Measurements from ENCODE around the gene CDC42BPG. TPM values are rescaled to one million over a fixed set of nuclear protein-coding genes. Genes with fewer than 3 reads are reported as not detected.
A peak's percentile ranks its signal among the peaks of the same experiment; 100 is the strongest.

The CDC42BPG gene
- total RNA-seq, 1 experiment from 2014 or later, result 21.6 TPM

DNA sequence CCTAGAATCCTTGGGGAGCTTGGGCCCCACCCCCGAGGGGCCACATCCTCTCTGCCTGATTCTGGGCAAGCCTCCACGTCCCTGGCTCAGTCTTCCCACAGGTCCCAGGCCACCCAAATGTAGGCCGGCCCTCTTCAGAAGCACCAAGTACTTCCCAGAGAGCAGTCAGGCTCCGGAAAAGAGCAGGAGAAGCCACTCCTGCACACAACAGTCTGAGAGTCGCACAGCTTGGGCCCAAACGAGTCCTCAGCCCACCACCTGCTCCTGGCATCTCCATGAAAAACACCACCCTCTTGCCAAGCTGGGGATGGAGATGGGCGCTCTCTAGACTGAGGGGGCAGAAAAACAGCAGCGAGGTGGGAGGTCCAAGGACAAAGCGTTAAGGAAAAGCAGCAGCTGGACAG is 18.5 kb upstream of the CDC42BPG start (continued):
- TF ChIP-seq, protein P1, sequence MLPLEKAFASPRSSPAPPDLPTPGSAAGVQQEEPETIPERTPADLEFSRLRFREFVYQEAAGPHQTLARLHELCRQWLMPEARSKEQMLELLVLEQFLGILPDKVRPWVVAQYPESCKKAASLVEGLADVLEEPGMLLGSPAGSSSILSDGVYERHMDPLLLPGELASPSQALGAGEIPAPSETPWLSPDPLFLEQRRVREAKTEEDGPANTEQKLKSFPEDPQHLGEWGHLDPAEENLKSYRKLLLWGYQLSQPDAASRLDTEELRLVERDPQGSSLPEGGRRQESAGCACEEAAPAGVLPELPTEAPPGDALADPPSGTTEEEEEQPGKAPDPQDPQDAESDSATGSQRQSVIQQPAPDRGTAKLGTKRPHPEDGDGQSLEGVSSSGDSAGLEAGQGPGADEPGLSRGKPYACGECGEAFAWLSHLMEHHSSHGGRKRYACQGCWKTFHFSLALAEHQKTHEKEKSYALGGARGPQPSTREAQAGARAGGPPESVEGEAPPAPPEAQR (CRISPR knock-in tag; IDR thresholded peaks at IDR 0.05), result no peak
- no peak for TF ChIP-seq SP1 (CRISPR knock-in tag; conservative IDR thresholded peaks at IDR 0.05)
- no peak for TF ChIP-seq ZNF671 (CRISPR knock-in tag; IDR thresholded peaks at IDR 0.05)
- TF ChIP-seq, protein P2, sequence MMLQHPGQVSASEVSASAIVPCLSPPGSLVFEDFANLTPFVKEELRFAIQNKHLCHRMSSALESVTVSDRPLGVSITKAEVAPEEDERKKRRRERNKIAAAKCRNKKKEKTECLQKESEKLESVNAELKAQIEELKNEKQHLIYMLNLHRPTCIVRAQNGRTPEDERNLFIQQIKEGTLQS (CRISPR knock-in tag; conservative IDR thresholded peaks at IDR 0.05), result no peak
- no peak for TF ChIP-seq ZNF121 (CRISPR knock-in tag; IDR thresholded peaks at IDR 0.05)
- TF ChIP-seq ZNF263 (CRISPR knock-in tag; IDR thresholded peaks at IDR 0.05; ENCODE audit: low read depth), result no peak
- TF ChIP-seq ZNF423 (CRISPR knock-in tag; IDR thresholded peaks at IDR 0.05), result no peak
- TF ChIP-seq, protein P3, sequence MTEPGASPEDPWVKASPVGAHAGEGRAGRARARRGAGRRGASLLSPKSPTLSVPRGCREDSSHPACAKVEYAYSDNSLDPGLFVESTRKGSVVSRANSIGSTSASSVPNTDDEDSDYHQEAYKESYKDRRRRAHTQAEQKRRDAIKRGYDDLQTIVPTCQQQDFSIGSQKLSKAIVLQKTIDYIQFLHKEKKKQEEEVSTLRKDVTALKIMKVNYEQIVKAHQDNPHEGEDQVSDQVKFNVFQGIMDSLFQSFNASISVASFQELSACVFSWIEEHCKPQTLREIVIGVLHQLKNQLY (CRISPR knock-in tag; IDR thresholded peaks at IDR 0.05), result no peak
- TF ChIP-seq SMAD4 (CRISPR knock-in tag; IDR thresholded peaks at IDR 0.05), result no peak
- no peak for TF ChIP-seq TEAD1 (CRISPR knock-in tag; IDR thresholded peaks at IDR 0.05)

DNA sequence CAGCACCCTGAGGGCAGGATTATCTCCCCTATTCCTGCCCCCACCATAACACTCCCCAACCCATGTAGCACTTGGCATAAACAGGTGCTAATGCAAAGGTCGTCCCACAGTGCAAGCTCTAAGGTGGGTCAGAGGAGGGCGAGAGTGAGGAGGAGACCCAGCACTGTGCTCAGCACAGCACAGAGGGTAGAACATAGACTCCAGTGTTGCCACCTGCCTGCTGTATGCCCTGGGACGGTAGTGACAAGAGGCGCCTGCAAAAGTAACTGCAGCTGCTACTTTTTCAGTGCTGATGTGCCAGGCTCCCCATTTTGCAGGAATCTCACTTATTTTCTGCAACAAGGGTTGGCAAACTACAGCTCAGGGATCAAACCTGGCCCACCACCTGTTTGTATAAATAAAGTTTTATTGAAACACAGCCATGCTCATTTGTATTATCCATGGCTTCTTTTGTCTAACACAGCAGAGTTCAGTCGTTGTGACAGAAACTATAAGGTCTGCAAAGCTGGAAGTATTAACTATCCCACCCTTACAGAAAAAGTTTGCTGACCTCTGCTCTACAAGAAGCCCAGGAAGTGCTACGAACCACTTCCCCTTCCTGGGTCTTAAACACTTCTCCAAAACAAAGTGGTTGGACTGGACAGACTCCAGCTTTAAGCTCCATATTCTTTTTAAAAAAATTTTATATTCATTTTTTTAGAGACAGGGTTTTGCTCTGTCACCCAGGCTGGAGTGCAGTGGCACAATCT is 16.9 kb upstream of the CDC42BPG start:
- DNase-seq (ENCODE audit: low spot score) (no peak), ATAC-seq (peak; percentile 46; the same call in 1 of the 2 replicates)
- POLR2A ChIA-PET, result no interaction called here
- Mint-ChIP-seq H3K27ac (no peak overlapping the region), H3K36me3 (no peaks in the 10 kb centered on the region; the same call in 1 of the 2 replicates), H3K27me3 (ENCODE audit: low read depth) (no peaks in the 10 kb centered on the region), H3K4me3 (no peak overlapping the region), H3K9me3 (no peaks in the 10 kb centered on the region), H3K4me1 (peaks cover 17% of the 10 kb centered on the region)
- CTCF ChIA-PET, result interaction anchor here (0.9 to 7.2 kb wide), 6 partner anchors 12 to 261 kb away, joined by 3 to 97 read pairs (median 4); partner anchors contain the start of genes ARL2, EHD1, FAU and MRPL49
- TF ChIP-seq, protein P4, sequence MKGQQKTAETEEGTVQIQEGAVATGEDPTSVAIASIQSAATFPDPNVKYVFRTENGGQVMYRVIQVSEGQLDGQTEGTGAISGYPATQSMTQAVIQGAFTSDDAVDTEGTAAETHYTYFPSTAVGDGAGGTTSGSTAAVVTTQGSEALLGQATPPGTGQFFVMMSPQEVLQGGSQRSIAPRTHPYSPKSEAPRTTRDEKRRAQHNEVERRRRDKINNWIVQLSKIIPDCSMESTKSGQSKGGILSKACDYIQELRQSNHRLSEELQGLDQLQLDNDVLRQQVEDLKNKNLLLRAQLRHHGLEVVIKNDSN (CRISPR knock-in tag; IDR thresholded peaks at IDR 0.05), result no peak
- no peak for TF ChIP-seq TCF7 (CRISPR knock-in tag; IDR thresholded peaks at IDR 0.05; ENCODE audit: low read depth)
- TF ChIP-seq, protein P5, sequence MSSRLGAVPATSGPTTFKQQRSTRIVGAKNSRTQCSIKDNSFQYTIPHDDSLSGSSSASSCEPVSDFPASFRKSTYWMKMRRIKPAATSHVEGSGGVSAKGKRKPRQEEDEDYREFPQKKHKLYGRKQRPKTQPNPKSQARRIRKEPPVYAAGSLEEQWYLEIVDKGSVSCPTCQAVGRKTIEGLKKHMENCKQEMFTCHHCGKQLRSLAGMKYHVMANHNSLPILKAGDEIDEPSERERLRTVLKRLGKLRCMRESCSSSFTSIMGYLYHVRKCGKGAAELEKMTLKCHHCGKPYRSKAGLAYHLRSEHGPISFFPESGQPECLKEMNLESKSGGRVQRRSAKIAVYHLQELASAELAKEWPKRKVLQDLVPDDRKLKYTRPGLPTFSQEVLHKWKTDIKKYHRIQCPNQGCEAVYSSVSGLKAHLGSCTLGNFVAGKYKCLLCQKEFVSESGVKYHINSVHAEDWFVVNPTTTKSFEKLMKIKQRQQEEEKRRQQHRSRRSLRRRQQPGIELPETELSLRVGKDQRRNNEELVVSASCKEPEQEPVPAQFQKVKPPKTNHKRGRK (CRISPR knock-in tag; IDR thresholded peaks at IDR 0.05; ENCODE audit: borderline replicate concordance), result no peak
- no peak for TF ChIP-seq TEAD1 (CRISPR knock-in tag; IDR thresholded peaks at IDR 0.05)
- TF ChIP-seq, protein P6, sequence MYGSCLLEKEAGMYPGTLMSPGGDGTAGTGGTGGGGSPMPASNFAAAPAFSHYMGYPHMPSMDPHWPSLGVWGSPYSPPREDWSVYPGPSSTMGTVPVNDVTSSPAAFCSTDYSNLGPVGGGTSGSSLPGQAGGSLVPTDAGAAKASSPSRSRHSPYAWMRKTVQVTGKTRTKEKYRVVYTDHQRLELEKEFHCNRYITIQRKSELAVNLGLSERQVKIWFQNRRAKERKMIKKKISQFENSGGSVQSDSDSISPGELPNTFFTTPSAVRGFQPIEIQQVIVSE (CRISPR knock-in tag; IDR thresholded peaks at IDR 0.05; ENCODE audit: borderline replicate concordance), result no peak
- TF ChIP-seq, protein P7, sequence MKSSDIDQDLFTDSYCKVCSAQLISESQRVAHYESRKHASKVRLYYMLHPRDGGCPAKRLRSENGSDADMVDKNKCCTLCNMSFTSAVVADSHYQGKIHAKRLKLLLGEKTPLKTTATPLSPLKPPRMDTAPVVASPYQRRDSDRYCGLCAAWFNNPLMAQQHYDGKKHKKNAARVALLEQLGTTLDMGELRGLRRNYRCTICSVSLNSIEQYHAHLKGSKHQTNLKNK (CRISPR knock-in tag; IDR thresholded peaks at IDR 0.05), result no peak
- TF ChIP-seq, protein P8, sequence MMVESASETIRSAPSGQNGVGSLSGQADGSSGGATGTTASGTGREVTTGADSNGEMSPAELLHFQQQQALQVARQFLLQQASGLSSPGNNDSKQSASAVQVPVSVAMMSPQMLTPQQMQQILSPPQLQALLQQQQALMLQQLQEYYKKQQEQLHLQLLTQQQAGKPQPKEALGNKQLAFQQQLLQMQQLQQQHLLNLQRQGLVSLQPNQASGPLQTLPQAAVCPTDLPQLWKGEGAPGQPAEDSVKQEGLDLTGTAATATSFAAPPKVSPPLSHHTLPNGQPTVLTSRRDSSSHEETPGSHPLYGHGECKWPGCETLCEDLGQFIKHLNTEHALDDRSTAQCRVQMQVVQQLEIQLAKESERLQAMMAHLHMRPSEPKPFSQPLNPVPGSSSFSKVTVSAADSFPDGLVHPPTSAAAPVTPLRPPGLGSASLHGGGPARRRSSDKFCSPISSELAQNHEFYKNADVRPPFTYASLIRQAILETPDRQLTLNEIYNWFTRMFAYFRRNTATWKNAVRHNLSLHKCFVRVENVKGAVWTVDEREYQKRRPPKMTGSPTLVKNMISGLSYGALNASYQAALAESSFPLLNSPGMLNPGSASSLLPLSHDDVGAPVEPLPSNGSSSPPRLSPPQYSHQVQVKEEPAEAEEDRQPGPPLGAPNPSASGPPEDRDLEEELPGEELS (CRISPR knock-in tag; IDR thresholded peaks at IDR 0.05), result no peak
- TF ChIP-seq, protein P9, sequence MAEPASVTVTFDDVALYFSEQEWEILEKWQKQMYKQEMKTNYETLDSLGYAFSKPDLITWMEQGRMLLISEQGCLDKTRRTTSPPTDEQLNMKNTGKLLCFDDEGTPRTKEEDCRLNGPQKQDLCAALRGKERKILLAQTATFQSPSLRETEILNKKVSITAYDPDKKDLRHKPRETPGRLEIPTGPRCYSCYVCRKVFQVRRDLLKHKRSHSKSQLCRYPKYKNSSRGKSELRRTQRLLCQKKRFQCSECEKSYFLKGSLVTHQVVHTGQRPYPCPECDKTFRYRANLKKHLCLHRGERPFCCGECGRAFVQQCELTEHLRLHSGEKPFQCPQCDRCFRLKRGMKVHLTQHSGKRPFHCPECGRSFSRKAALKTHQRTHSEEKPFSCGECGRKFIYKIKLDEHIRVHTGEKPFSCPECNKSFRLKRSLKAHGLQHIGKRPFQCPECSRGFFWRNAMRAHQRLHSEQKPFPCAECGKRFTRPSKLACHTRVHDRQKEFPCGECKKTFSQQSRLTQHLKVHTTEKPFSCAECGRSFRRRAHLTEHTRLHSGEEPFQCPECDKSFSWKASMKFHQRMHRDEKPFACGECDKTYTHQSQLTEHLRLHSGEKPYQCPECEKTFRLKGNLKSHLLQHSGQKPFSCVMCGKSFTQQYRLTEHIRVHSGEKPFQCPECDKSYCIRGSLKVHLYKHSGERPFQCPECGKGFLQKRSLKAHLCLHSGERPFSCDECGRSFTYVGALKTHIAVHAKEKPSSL (CRISPR knock-in tag; conservative IDR thresholded peaks at IDR 0.05), result no peak
- TF ChIP-seq OVOL2 (CRISPR knock-in tag; IDR thresholded peaks at IDR 0.05; ENCODE audit: borderline replicate concordance), result no peak
- TF ChIP-seq NFATC4 (CRISPR knock-in tag; IDR thresholded peaks at IDR 0.05), result no peak
- TF ChIP-seq SMAD3 (CRISPR knock-in tag; IDR thresholded peaks at IDR 0.05; ENCODE audit: borderline replicate concordance), result no peak
- TF ChIP-seq ETV6 (CRISPR knock-in tag; IDR thresholded peaks at IDR 0.05), result no peak
